WTC11 (cell line): Measurements from ENCODE around the gene SYT17. TPM values are rescaled to one million over a fixed set of nuclear protein-coding genes. Genes with fewer than 3 reads are reported as not detected.

Experiments
- ATAC-seq: fragments of 200-7000 bp; cut with Tn5 transposase; 2 replicates; pipeline ENCODE4 v1.10.0; 2021; ENCODE audit warnings: mild to moderate bottlenecking, moderate library complexity
- CTCF ChIA-PET: fragments of 300-600 bp; sonication (Branson Sonifier 250); formaldehyde crosslinking; loops from one replicate; lab custom pipeline; 2021; ENCODE audit warnings: antibody characterized with exemption; lab: Charles Lee
- POLR2A ChIA-PET: fragments of 350-600 bp; sonication (Branson Sonifier 250); formaldehyde crosslinking; loops from one replicate; lab custom pipeline; 2021; ENCODE audit warnings: antibody characterized with exemption; lab: Charles Lee
- DNase-seq: peaks from one replicate; pipeline ENCODE4 v3.0.0; 2021; ENCODE audit warnings: low spot score
- H3K27ac Mint-ChIP-seq: 2 replicates; pipeline ENCODE4 v1.8.0; 2021; ENCODE audit warnings: mixed read lengths
- H3K27me3 Mint-ChIP-seq: 2 replicates; pipeline ENCODE4 v1.8.0; 2021; ENCODE audit warnings: low read depth, mild to moderate bottlenecking, moderate library complexity, mixed read lengths
- H3K36me3 Mint-ChIP-seq: 2 replicates; pipeline ENCODE4 v1.8.0; 2021; ENCODE audit warnings: mixed read lengths
- H3K4me1 Mint-ChIP-seq: 2 replicates; pipeline ENCODE4 v1.8.0; 2022; ENCODE audit warnings: mixed read lengths
- H3K4me3 Mint-ChIP-seq: 2 replicates; pipeline ENCODE4 v1.8.0; 2021; ENCODE audit warnings: mild to moderate bottlenecking, moderate library complexity, mixed read lengths
- H3K9me3 Mint-ChIP-seq: 2 replicates; pipeline ENCODE4 v1.8.0; 2021; ENCODE audit warnings: mixed read lengths
- ATF2 ChIP-seq: sonication (generic); formaldehyde crosslinking; IDR thresholded peaks from 2 replicates; pipeline ENCODE4 v1.8.1; 2022; ENCODE audit warnings: low read depth, missing genetic modification reagents, borderline replicate concordance
- CDX4 ChIP-seq: fragments of 250-450 bp; sonication (Bioruptor Pico); IDR thresholded peaks from 2 replicates; pipeline ENCODE4 v1.9.0; 2021; ENCODE audit warnings: moderate library complexity, mild to moderate bottlenecking, inconsistent platforms, borderline replicate concordance
- CREM ChIP-seq: sonication (generic); formaldehyde crosslinking; IDR thresholded peaks from 2 replicates; pipeline ENCODE4 v1.8.1; 2022; ENCODE audit warnings: mild to moderate bottlenecking, missing genetic modification reagents, moderate library complexity
- ELF4 ChIP-seq: sonication (generic); formaldehyde crosslinking; IDR thresholded peaks from 2 replicates; pipeline ENCODE4 v1.8.1; 2022; ENCODE audit warnings: low read depth, mild to moderate bottlenecking, moderate library complexity, missing genetic modification reagents
- FOXP1 ChIP-seq: sonication (generic); formaldehyde crosslinking; IDR thresholded peaks from 2 replicates; pipeline ENCODE4 v1.8.0; 2022; ENCODE audit warnings: missing genetic modification reagents, mild to moderate bottlenecking, moderate library complexity, borderline replicate concordance
- GTF2I ChIP-seq: fragments of 250-450 bp; sonication (Bioruptor Pico); conservative IDR thresholded peaks from 2 replicates; pipeline ENCODE4 v1.4.0; 2021; ENCODE audit warnings: mild to moderate bottlenecking
- HMGA2 ChIP-seq: fragments of 250-450 bp; sonication (Bioruptor Pico); IDR thresholded peaks from 2 replicates; pipeline ENCODE4 v1.4.0; 2021; ENCODE audit warnings: mild to moderate bottlenecking, moderate library complexity
- HMGXB4 ChIP-seq: sonication (generic); formaldehyde crosslinking; IDR thresholded peaks from 2 replicates; pipeline ENCODE4 v1.8.1; 2023; ENCODE audit warnings: mild to moderate bottlenecking, moderate library complexity, missing genetic modification reagents
- KAT7 ChIP-seq: sonication (generic); formaldehyde crosslinking; IDR thresholded peaks from 2 replicates; pipeline ENCODE4 v1.8.1; 2023; ENCODE audit warnings: missing genetic modification reagents, mild to moderate bottlenecking, borderline replicate concordance
- MXD4 ChIP-seq: fragments of 250-450 bp; sonication (Bioruptor Pico); IDR thresholded peaks from 2 replicates; pipeline ENCODE4 v1.8.0; 2021; ENCODE audit warnings: mild to moderate bottlenecking, moderate library complexity, borderline replicate concordance
- NFATC4 ChIP-seq: fragments of 250-450 bp; sonication (Bioruptor Pico); IDR thresholded peaks from 2 replicates; pipeline ENCODE4 v1.9.0; 2021; ENCODE audit warnings: mild to moderate bottlenecking
- SOX15 ChIP-seq: fragments of 250-450 bp; sonication (Bioruptor Pico); IDR thresholded peaks from 2 replicates; pipeline ENCODE4 v1.9.0; 2021; ENCODE audit warnings: mild to moderate bottlenecking
- ZNF138 ChIP-seq: sonication (generic); formaldehyde crosslinking; conservative IDR thresholded peaks from 2 replicates; pipeline ENCODE4 v1.8.1; 2022; ENCODE audit warnings: mild to moderate bottlenecking, moderate library complexity, missing genetic modification reagents
- ZNF532 ChIP-seq: fragments of 250-450 bp; sonication (Bioruptor Pico); IDR thresholded peaks from 2 replicates; pipeline ENCODE4 v1.9.0; 2021; ENCODE audit warnings: mild to moderate bottlenecking, borderline replicate concordance
- total RNA-seq: library from RNA; stranded (reverse); gene quantifications from 3 replicates; pipeline ENCODE4 v1.2.3, GENCODE V29; 2021
- TF ChIP-seq, protein P1 (sequence below): sonication (generic); formaldehyde crosslinking; IDR thresholded peaks from 2 replicates; pipeline ENCODE4 v1.8.0; 2023; ENCODE audit warnings: missing genetic modification reagents, mild to moderate bottlenecking, borderline replicate concordance
- TF ChIP-seq, protein P2 (sequence below): sonication (generic); formaldehyde crosslinking; conservative IDR thresholded peaks from 2 replicates; pipeline ENCODE4 v1.8.1; 2023; ENCODE audit warnings: mild to moderate bottlenecking, low read depth, missing genetic modification reagents, moderate library complexity

The SYT17 gene
- total RNA-seq, 1 experiment from 2014 or later: 5.5 TPM

DNA sequence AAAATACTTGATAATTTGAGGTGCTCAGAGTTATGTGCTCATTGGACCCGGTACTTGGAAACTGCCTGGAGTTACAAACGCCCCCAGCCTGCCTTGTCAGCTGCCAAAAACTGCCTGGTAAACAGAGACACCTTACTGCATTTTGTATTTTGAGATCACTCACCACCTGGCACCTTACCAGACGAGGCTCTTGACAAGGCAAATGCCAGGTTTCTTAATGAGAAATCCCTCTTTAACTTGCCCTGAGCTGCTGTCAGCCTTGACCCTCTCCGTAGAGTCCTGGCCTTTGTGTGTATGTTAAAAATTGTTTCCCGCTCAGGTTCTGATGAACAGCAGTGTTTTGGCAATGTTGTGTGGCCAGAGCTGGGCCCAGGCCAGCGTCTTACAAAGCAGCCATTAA lies 28.8 kb downstream of the SYT17 start (continued):
- TF ChIP-seq, protein P1, sequence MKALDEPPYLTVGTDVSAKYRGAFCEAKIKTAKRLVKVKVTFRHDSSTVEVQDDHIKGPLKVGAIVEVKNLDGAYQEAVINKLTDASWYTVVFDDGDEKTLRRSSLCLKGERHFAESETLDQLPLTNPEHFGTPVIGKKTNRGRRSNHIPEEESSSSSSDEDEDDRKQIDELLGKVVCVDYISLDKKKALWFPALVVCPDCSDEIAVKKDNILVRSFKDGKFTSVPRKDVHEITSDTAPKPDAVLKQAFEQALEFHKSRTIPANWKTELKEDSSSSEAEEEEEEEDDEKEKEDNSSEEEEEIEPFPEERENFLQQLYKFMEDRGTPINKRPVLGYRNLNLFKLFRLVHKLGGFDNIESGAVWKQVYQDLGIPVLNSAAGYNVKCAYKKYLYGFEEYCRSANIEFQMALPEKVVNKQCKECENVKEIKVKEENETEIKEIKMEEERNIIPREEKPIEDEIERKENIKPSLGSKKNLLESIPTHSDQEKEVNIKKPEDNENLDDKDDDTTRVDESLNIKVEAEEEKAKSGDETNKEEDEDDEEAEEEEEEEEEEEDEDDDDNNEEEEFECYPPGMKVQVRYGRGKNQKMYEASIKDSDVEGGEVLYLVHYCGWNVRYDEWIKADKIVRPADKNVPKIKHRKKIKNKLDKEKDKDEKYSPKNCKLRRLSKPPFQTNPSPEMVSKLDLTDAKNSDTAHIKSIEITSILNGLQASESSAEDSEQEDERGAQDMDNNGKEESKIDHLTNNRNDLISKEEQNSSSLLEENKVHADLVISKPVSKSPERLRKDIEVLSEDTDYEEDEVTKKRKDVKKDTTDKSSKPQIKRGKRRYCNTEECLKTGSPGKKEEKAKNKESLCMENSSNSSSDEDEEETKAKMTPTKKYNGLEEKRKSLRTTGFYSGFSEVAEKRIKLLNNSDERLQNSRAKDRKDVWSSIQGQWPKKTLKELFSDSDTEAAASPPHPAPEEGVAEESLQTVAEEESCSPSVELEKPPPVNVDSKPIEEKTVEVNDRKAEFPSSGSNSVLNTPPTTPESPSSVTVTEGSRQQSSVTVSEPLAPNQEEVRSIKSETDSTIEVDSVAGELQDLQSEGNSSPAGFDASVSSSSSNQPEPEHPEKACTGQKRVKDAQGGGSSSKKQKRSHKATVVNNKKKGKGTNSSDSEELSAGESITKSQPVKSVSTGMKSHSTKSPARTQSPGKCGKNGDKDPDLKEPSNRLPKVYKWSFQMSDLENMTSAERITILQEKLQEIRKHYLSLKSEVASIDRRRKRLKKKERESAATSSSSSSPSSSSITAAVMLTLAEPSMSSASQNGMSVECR (CRISPR knock-in tag): no peak
- TF ChIP-seq ATF2 (no peak), KAT7 (no peak), CDX4 (CRISPR knock-in tag) (no peak), CREM (no peak), GTF2I (CRISPR knock-in tag) (no peak)

DNA sequence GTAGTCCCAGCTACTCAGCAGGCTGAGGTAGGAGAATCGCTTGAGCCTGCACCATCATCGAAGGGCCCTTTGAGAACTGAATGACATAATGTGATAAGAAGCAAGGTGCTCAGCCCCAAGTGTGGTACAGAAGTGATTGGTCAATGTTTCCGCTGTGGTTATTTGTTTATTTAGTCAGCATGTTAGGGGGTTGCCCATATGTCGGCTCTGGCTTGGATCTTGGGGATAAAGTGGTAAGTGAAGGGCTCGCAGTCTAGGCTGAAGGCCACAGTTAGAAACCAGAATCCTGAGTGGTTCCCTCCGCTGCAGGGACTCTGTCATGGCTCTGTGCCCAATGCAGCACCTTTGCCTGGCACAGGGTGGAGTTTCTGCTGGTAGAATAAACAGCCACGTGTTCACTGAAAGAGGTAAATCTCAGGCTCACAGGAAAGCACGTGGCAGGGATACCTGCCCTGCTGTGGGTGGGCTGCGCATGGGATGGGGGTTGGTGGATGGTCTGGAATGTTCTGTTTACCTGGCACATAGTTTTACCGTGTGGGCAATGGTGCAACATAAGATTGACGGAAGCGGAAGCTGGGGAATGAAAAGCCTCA lies 35.4 kb downstream of the SYT17 start:
- TF ChIP-seq SOX15: no peak
- no peak for TF ChIP-seq ZNF138
- no peak for TF ChIP-seq ELF4 (CRISPR knock-in tag)
- no peak for TF ChIP-seq CREM
- TF ChIP-seq FOXP1 (CRISPR knock-in tag): no peak
- Mint-ChIP-seq H3K9me3 (peaks cover 17% of the 10 kb centered on the region), H3K4me1 (peaks cover 5% of the 10 kb centered on the region), H3K36me3 (peaks cover 3% of the 10 kb centered on the region; the same call in 1 of the 2 replicates), H3K27me3 (no peaks in the 10 kb centered on the region), H3K4me3 (no peak overlapping the region), H3K27ac (no peak overlapping the region)
- ATAC-seq: no peak
- no peak for DNase-seq
- ChIA-PET POLR2A (no interaction called here), CTCF (interaction anchor here (1.4 to 3.8 kb wide), 2 partner anchors 24 kb away, joined by 3 to 13 read pairs; no protein-coding TSS in a partner anchor)

GRCh38 chr16:19210280-19210924 lies 42.4 kb downstream of the SYT17 start:
- ChIA-PET CTCF (interaction anchor here (1.0 to 1.9 kb wide), 2 partner anchors 13 to 116 kb away, joined by 3 to 5 read pairs; no protein-coding TSS in a partner anchor), POLR2A (interaction anchor here (0.6 kb wide), 1 partner anchor 22 kb away, joined by 3 read pairs; no protein-coding TSS in a partner anchor)
- peaks cover 15% of the 10 kb centered on the region for H3K9me3 Mint-ChIP-seq
- no peak for DNase-seq
- peaks cover 4% of the 10 kb centered on the region for H3K27me3 Mint-ChIP-seq
- no peak overlapping the region for H3K27ac Mint-ChIP-seq
- ATAC-seq: no peak
- peaks cover 10% of the 10 kb centered on the region; the same call in 1 of the 2 replicates for H3K36me3 Mint-ChIP-seq
- H3K4me3 Mint-ChIP-seq: no peak overlapping the region
- peaks cover 8% of the 10 kb centered on the region for H3K4me1 Mint-ChIP-seq
- no peak for TF ChIP-seq ZNF532
- TF ChIP-seq, protein P2, sequence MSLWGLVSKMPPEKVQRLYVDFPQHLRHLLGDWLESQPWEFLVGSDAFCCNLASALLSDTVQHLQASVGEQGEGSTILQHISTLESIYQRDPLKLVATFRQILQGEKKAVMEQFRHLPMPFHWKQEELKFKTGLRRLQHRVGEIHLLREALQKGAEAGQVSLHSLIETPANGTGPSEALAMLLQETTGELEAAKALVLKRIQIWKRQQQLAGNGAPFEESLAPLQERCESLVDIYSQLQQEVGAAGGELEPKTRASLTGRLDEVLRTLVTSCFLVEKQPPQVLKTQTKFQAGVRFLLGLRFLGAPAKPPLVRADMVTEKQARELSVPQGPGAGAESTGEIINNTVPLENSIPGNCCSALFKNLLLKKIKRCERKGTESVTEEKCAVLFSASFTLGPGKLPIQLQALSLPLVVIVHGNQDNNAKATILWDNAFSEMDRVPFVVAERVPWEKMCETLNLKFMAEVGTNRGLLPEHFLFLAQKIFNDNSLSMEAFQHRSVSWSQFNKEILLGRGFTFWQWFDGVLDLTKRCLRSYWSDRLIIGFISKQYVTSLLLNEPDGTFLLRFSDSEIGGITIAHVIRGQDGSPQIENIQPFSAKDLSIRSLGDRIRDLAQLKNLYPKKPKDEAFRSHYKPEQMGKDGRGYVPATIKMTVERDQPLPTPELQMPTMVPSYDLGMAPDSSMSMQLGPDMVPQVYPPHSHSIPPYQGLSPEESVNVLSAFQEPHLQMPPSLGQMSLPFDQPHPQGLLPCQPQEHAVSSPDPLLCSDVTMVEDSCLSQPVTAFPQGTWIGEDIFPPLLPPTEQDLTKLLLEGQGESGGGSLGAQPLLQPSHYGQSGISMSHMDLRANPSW (CRISPR knock-in tag): no peak
- no peak for TF ChIP-seq HMGXB4 (CRISPR knock-in tag)
- no peak for TF ChIP-seq NFATC4 (CRISPR knock-in tag)
- TF ChIP-seq HMGA2 (CRISPR knock-in tag): no peak
- TF ChIP-seq MXD4 (CRISPR knock-in tag): no peak
